Pancreas (tissue), 10 donors: Measurements from ENCODE around the gene MARK4. TPM values are rescaled to one million over a fixed set of nuclear protein-coding genes. Genes with fewer than 3 reads are reported as not detected.
A peak's percentile ranks its signal among the peaks of the same experiment; 100 is the strongest.

Experiments
- ATAC-seq, 4 donors: fragments of 200-7000 bp; cut with Tn5 transposase; one replicate each; pipeline versions ENCODE4 v1.8.0 to v1.9.1; 2020; ENCODE audit warnings: mild to moderate bottlenecking in 4 of 4, moderate library complexity in 4 of 4
- DNase-seq, 6 donors: peaks; one replicate each; pipeline ENCODE4 v3.0.0-alpha.2; 2020
- FAIRE-seq: peaks from 2 replicates; lab custom pipeline; 2012; peaks lifted over from hg19 to GRCh38; lab: Jason Lieb, UNC
- H3K27ac ChIP-seq, 4 donors: fragments of 200-600 bp; sonication (generic); 1 replicate in 3 of 4; 2 replicates in 1 of 4; pipeline versions ENCODE4 v1.5.0 to v1.8.0; 2020
- H3K27me3 ChIP-seq, 4 donors: fragments of 200-600 bp; one replicate each; pipeline ENCODE4 v1.8.0; 2021
- H3K36me3 ChIP-seq, 3 donors: fragments of 200-600 bp; sonication (generic) in 1 of 3; one replicate each; pipeline versions ENCODE4 v1.5.0 to v1.8.0; 2020 to 2021
- H3K4me1 ChIP-seq, 3 donors: fragments of 200-600 bp; one replicate each; pipeline ENCODE4 v1.8.0; 2021
- H3K4me3 ChIP-seq, 4 donors: fragments of 200-600 bp; sonication (generic) in 2 of 4; one replicate each; pipeline versions ENCODE4 v1.5.0 to v1.8.0; 2020 to 2021
- H3K9me3 ChIP-seq, 4 donors: fragments of 200-600 bp; one replicate each; pipeline ENCODE4 v1.8.0; 2021
- CTCF ChIP-seq, 4 donors: fragments of 200-600 bp; sonication (generic) in 3 of 4; IDR thresholded peaks; one replicate each; pipeline versions ENCODE4 v1.5.0 to v1.8.0; 2021; ENCODE audit warnings: antibody characterized with exemption in 4 of 4
- WGBS, 2 donors: extraction: QIAGEN DNeasy Blood & Tissue Kit; methylation state at CpG; one replicate each; pipeline ENCODE4 v1.1.7; 2013; 5-methylcytosine and 5-hydroxymethylcytosine counted together
- intact Hi-C, 3 donors: fragments of 100-400 bp; cut with DNase I; formaldehyde crosslinking; loops; one replicate each; pipeline versions ENCODE4 v1.11.1 to v1.14.2; 2022
- polyA plus RNA-seq, 2 donors: library from polyadenylated mRNA; stranded (reverse); fragments of 200-250 nt; gene quantifications; one replicate each; pipeline ENCODE4 v1.2.3, GENCODE V29; 2013
- total RNA-seq, 6 donors: library from RNA; stranded (reverse); fragmentation: NEBNext Ultra II Directional in 4 of 6; extraction: Animal tissue kit (Norgen Biotek cat#: 25700) in 4 of 6; gene quantifications; one replicate each; pipeline versions ENCODE4 v1.2.1 to v1.2.4, GENCODE V29; 2021 to 2023
- donor health status: healthy with polysubstance abuse.
- donor health status: DM: no; HTN: no; CAD: no; lungs with moderate emphysema.
- donor health status: DM: no; HTN: no; CAD: no.
- donor health status: control.
- donor health status: control.
- donor health status: Bipolar disorder and iron deficiency.
- donor health status: DM: yes; HTN: yes; CAD: no.
- donor health status: DM: no; HTN: no; CAD: no.
- donor health status: DM: no; HTN: no; CAD: no.
- donor health status: DM: yes; HTN: yes; CAD: no.

MARK4 gene
- total and polyA plus RNA-seq, 8 donors = 12.8 to 22.8 (median 20.0) TPM

GRCh38 chr19:45314708-45315245, 63.7 kb downstream of the MARK4 start:
- H3K27ac ChIP-seq = no peak overlapping the region
- H3K36me3 ChIP-seq = no peaks in the 10 kb centered on the region
- DNase-seq = no peak
- TF ChIP-seq CTCF (IDR thresholded peaks at IDR 0.05) = no peak
- intact Hi-C loops = no loop called here
- no peak for ATAC-seq
- no peaks in the 10 kb centered on the region for H3K4me1 ChIP-seq
- FAIRE-seq = no peak
- H3K9me3 ChIP-seq = no peaks in the 10 kb centered on the region
- 56 to 66% methylated on average over 8 of the region's 8 CpGs for WGBS, 2 donors
- no peaks in the 10 kb centered on the region for H3K27me3 ChIP-seq
- H3K4me3 ChIP-seq = no peak overlapping the region

GRCh38 chr19:45315304-45315703, 64.2 kb downstream of the MARK4 start:
- Histone ChIP-seq H3K4me3 (no peak overlapping the region), H3K4me1 (no peaks in the 10 kb centered on the region), H3K27me3 (no peaks in the 10 kb centered on the region), H3K9me3 (no peaks in the 10 kb centered on the region), H3K36me3 (no peaks in the 10 kb centered on the region), H3K27ac (no peak overlapping the region)
- DNase-seq (no peak), ATAC-seq (no peak), FAIRE-seq (no peak)
- WGBS, 2 donors = 43 to 56% methylated on average over 21 of the region's 21 CpGs
- no peak for TF ChIP-seq CTCF (IDR thresholded peaks at IDR 0.05)
- intact Hi-C loops = no loop called here

GRCh38 chr19:45320997-45321775, 70.1 kb downstream of the MARK4 start:
- Histone ChIP-seq H3K4me3 (no peak overlapping the region), H3K9me3 (no peaks in the 10 kb centered on the region), H3K36me3 (no peaks in the 10 kb centered on the region), H3K27me3 (no peaks in the 10 kb centered on the region), H3K4me1 (no peaks in the 10 kb centered on the region), H3K27ac (no peak overlapping the region)
- no peak for FAIRE-seq
- no peak for DNase-seq
- no peak for TF ChIP-seq CTCF (IDR thresholded peaks at IDR 0.05)
- no peak for ATAC-seq
- WGBS, 2 donors = 83 to 89% methylated on average over 12 of the region's 12 CpGs
- intact Hi-C loops = no loop called here

- H3K36me3 ChIP-seq = no peaks in the 10 kb centered on the region
- no peak for ATAC-seq
- DNase-seq = no peak
- H3K4me3 ChIP-seq = no peak overlapping the region
- H3K4me1 ChIP-seq = no peaks in the 10 kb centered on the region
- H3K27me3 ChIP-seq = no peaks in the 10 kb centered on the region
- TF ChIP-seq CTCF (IDR thresholded peaks at IDR 0.05) = no peak
- WGBS, 2 donors = 31 to 42% methylated on average over 7 of the region's 7 CpGs
- H3K9me3 ChIP-seq = no peaks in the 10 kb centered on the region
- no peak for FAIRE-seq
- H3K27ac ChIP-seq = no peak overlapping the region
- intact Hi-C loops = no loop called here
Measured at GRCh38 chr19:45321848-45322247, 70.8 kb downstream of the MARK4 start.

GRCh38 chr19:45322311-45322710, 71.2 kb downstream of the MARK4 start:
- TF ChIP-seq CTCF (IDR thresholded peaks at IDR 0.05) = no peak
- Histone ChIP-seq H3K9me3 (no peaks in the 10 kb centered on the region), H3K27me3 (no peaks in the 10 kb centered on the region), H3K4me3 (no peak overlapping the region), H3K36me3 (no peaks in the 10 kb centered on the region), H3K4me1 (no peaks in the 10 kb centered on the region), H3K27ac (no peak overlapping the region)
- FAIRE-seq (no peak), ATAC-seq (peak in 1 of 4 donors; percentile 15), DNase-seq (no peak)
- intact Hi-C loops = no loop called here
- WGBS, 2 donors = 55 to 58% methylated on average over 11 of the region's 11 CpGs
